Neural progenitor cell (in vitro differentiated cells): ENCODE results near the gene FCSK. TPM values are rescaled to one million over a fixed set of nuclear protein-coding genes. Genes with fewer than 3 reads are reported as not detected.

Experiments used
- DNase-seq: peaks from one replicate; pipeline ENCODE4 v3.0.0-alpha.2; 2016; ENCODE audit warnings: low spot score
- H2AFZ ChIP-seq: fragments of 200-600 bp; sonication (generic); replicated peaks from 2 replicates; pipeline ENCODE4 v1.6.1; 2016; ENCODE audit warnings: antibody characterized with exemption
- H3F3A ChIP-seq: fragments of 200-600 bp; sonication (generic); 2 replicates; pipeline ENCODE4 v1.6.1; 2016; ENCODE audit warnings: antibody characterized with exemption, low read depth
- H3K27ac ChIP-seq: fragments of 200-600 bp; sonication (generic); 2 replicates; pipeline ENCODE4 v1.5.1; 2016; ENCODE audit warnings: mild to moderate bottlenecking
- H3K27me3 ChIP-seq: fragments of 200-600 bp; sonication (generic); 2 replicates; pipeline ENCODE4 v1.6.1; 2016; ENCODE audit warnings: mild to moderate bottlenecking, moderate library complexity
- H3K36me3 ChIP-seq: fragments of 200-600 bp; sonication (generic); 2 replicates; pipeline ENCODE4 v1.5.1; 2016
- H3K4me1 ChIP-seq: fragments of 200-600 bp; sonication (generic); 2 replicates; pipeline ENCODE4 v1.6.1; 2016; ENCODE audit warnings: mixed run types
- H3K4me2 ChIP-seq: fragments of 200-600 bp; sonication (generic); 2 replicates; pipeline ENCODE4 v1.6.1; 2016
- H3K4me3 ChIP-seq: fragments of 200-600 bp; sonication (generic); 2 replicates; pipeline ENCODE4 v1.5.1; 2016
- H3K79me2 ChIP-seq: fragments of 200-600 bp; sonication (generic); 2 replicates; pipeline ENCODE4 v1.6.1; 2016; ENCODE audit warnings: low read depth
- H3K9ac ChIP-seq: fragments of 200-600 bp; sonication (generic); 2 replicates; pipeline ENCODE4 v1.6.1; 2016
- H3K9me3 ChIP-seq: fragments of 200-600 bp; sonication (generic); 2 replicates; pipeline ENCODE4 v1.5.1; 2016; ENCODE audit warnings: low read depth
- H4K20me1 ChIP-seq: fragments of 200-600 bp; sonication (generic); 2 replicates; pipeline ENCODE4 v1.6.1; 2016; ENCODE audit warnings: low read depth
- H3K27ac Mint-ChIP-seq: 3 replicates; pipeline ENCODE4 v1.8.0; 2021; ENCODE audit warnings: mixed read lengths
- H3K27me3 Mint-ChIP-seq: 2 replicates; pipeline ENCODE4 v1.8.0; 2022; ENCODE audit warnings: low read depth, mild to moderate bottlenecking, inconsistent platforms, moderate library complexity, mixed read lengths; ENCODE audit not compliant: insufficient read depth
- H3K36me3 Mint-ChIP-seq: 3 replicates; pipeline ENCODE4 v1.8.0; 2021; ENCODE audit warnings: mixed read lengths
- H3K4me1 Mint-ChIP-seq: 3 replicates; pipeline ENCODE4 v1.8.0; 2021; ENCODE audit warnings: mixed read lengths
- H3K4me3 Mint-ChIP-seq: 3 replicates; pipeline ENCODE4 v1.8.0; 2021; ENCODE audit warnings: mild to moderate bottlenecking, moderate library complexity, mixed read lengths
- H3K9me3 Mint-ChIP-seq: 3 replicates; pipeline ENCODE4 v1.8.0; 2020; ENCODE audit warnings: mixed read lengths
- CTCF ChIP-seq: fragments of 200-600 bp; sonication (generic); IDR thresholded peaks from 2 replicates; pipeline ENCODE4 v1.5.1; 2017; ENCODE audit warnings: antibody characterized with exemption, mild to moderate bottlenecking
- EZH2 ChIP-seq: fragments of 200-600 bp; sonication (generic); IDR thresholded peaks from 2 replicates; pipeline ENCODE4 v1.6.1; 2017; ENCODE audit warnings: antibody characterized with exemption, mild to moderate bottlenecking, moderate library complexity
- EZH2phosphoT487 ChIP-seq: fragments of 200-600 bp; sonication (generic); IDR thresholded peaks from 2 replicates; pipeline ENCODE4 v1.6.1; 2017; ENCODE audit warnings: antibody characterized with exemption
- total RNA-seq: library from RNA; depleted of rRNA; stranded (reverse); fragments of >200 nt; gene quantifications from 2 replicates; pipeline ENCODE4 v1.2.3, GENCODE V29; 2015; ENCODE audit warnings: low replicate concordance

Gene FCSK
- total RNA-seq, 1 donor from 2014 or later: 11.0 TPM

GRCh38 chr16:70427786-70428177 is 26.6 kb upstream of the FCSK start:
- peak overlapping the region; percentile 8 for H3K4me3 Mint-ChIP-seq
- H3K9ac ChIP-seq: no peak overlapping the region
- peaks cover 4% of the 10 kb centered on the region for H4K20me1 ChIP-seq
- H3K27me3 Mint-ChIP-seq: peaks cover 3% of the 10 kb centered on the region
- peaks cover 2% of the 10 kb centered on the region for H3K36me3 Mint-ChIP-seq
- H3K9me3 Mint-ChIP-seq: no peaks in the 10 kb centered on the region
- peak overlapping the region; percentile 95 for H3K27ac ChIP-seq
- peak overlapping the region; percentile 15 for H3K27ac Mint-ChIP-seq
- H3K4me2 ChIP-seq: peak overlapping the region; percentile 71
- DNase-seq: no peak
- H3K4me1 ChIP-seq: peaks cover 33% of the 10 kb centered on the region
- H3K4me1 Mint-ChIP-seq: peaks cover 47% of the 10 kb centered on the region
- H3K79me2 ChIP-seq: peaks cover 84% of the 10 kb centered on the region
- no peaks in the 10 kb centered on the region for H3K9me3 ChIP-seq
- H2AFZ ChIP-seq: no peak overlapping the region
- H3F3A ChIP-seq: peaks cover 35% of the 10 kb centered on the region
- H3K4me3 ChIP-seq: peak overlapping the region; percentile 6
- no peaks in the 10 kb centered on the region for H3K27me3 ChIP-seq
- TF ChIP-seq CTCF (no peak), EZH2phosphoT487 (no peak), EZH2 (no peak)
- H3K36me3 ChIP-seq: no peaks in the 10 kb centered on the region

- H3K9me3 ChIP-seq: no peaks in the 10 kb centered on the region
- peaks cover 4% of the 10 kb centered on the region for H4K20me1 ChIP-seq
- peak overlapping the region; percentile 98 for H3K27ac Mint-ChIP-seq
- peaks cover 53% of the 10 kb centered on the region for H3K4me1 Mint-ChIP-seq
- no peak for TF ChIP-seq CTCF
- TF ChIP-seq EZH2phosphoT487: no peak
- no peak for TF ChIP-seq EZH2
- peak; percentile 75 for DNase-seq
- H3K9ac ChIP-seq: peak overlapping the region; percentile 15
- peaks cover 3% of the 10 kb centered on the region for H3K27me3 Mint-ChIP-seq
- peak overlapping the region; percentile 6 for H3K4me3 ChIP-seq
- peaks cover 33% of the 10 kb centered on the region for H3K4me1 ChIP-seq
- peak overlapping the region; percentile 62 for H3K4me3 Mint-ChIP-seq
- H3K9me3 Mint-ChIP-seq: no peaks in the 10 kb centered on the region
- H3K79me2 ChIP-seq: peaks cover 84% of the 10 kb centered on the region
- peak overlapping the region; percentile 71 for H3K4me2 ChIP-seq
- peak overlapping the region; percentile 95 for H3K27ac ChIP-seq
- H3F3A ChIP-seq: peaks cover 35% of the 10 kb centered on the region
- H3K36me3 ChIP-seq: no peaks in the 10 kb centered on the region
- H2AFZ ChIP-seq: no peak overlapping the region
- peaks cover 2% of the 10 kb centered on the region for H3K36me3 Mint-ChIP-seq
- no peaks in the 10 kb centered on the region for H3K27me3 ChIP-seq
Observed at GRCh38 chr16:70428178-70428998, 26.0 kb upstream of the FCSK start.

- H4K20me1 ChIP-seq: peaks cover 4% of the 10 kb centered on the region
Observed at GRCh38 chr16:70429888-70430666, 24.3 kb upstream of the FCSK start.

More at GRCh38 chr16:70429888-70430666, 24.3 kb upstream of the FCSK start:
- TF ChIP-seq EZH2phosphoT487 (no peak), CTCF (no peak), EZH2 (no peak)
- Mint-ChIP-seq H3K27ac (peak overlapping the region; percentile 97), H3K4me1 (peaks cover 68% of the 10 kb centered on the region), H3K4me3 (peak overlapping the region; percentile 38), H3K9me3 (no peaks in the 10 kb centered on the region), H3K27me3 (peaks cover 3% of the 10 kb centered on the region), H3K36me3 (peaks cover 9% of the 10 kb centered on the region)
- Histone ChIP-seq H3K4me2 (peak overlapping the region; percentile 21), H2AFZ (no peak overlapping the region), H3K27ac (peak overlapping the region; percentile 81), H3K27me3 (no peaks in the 10 kb centered on the region), H3K9me3 (no peaks in the 10 kb centered on the region), H3K9ac (peak overlapping the region; percentile 14), H3F3A (peaks cover 35% of the 10 kb centered on the region), H3K79me2 (peaks cover 86% of the 10 kb centered on the region), H3K36me3 (no peaks in the 10 kb centered on the region), H3K4me3 (no peak overlapping the region), H3K4me1 (peaks cover 33% of the 10 kb centered on the region)
- DNase-seq: no peak
